Activated T-helper 1 cell treated with Interleukin-2 at 50 U/mL for 16 hours (primary cell): ENCODE data around the gene INO80D.
"Not testable (repeated sequence)": the region's sequence is repeated elsewhere in the genome, so short reads cannot be mapped to it uniquely, and the experiment has no call there.

ENCODE experiments used
- DNase-seq: peaks from one replicate; pipeline ENCODE4 v3.0.0-alpha.2; 2020; ENCODE audit warnings: low read depth

Gene INO80D

GRCh38 chr2:206028101-206028500 lies 57.9 kb downstream of the INO80D start:
- no peak for DNase-seq

- no peak for DNase-seq
Measured at GRCh38 chr2:206023183-206023582, 62.8 kb downstream of the INO80D start.

- DNase-seq = no peak
Measured at GRCh38 chr2:206020171-206020570, 65.8 kb downstream of the INO80D start.

- DNase-seq = not testable (repeated sequence)
Measured at GRCh38 chr2:206015746-206016145, 70.2 kb downstream of the INO80D start.

- no peak for DNase-seq
Measured at GRCh38 chr2:206011795-206012194, 74.2 kb downstream of the INO80D start.

- DNase-seq = no peak
Measured at GRCh38 chr2:206011018-206011614, 74.9 kb downstream of the INO80D start.

- no peak for DNase-seq
Measured at GRCh38 chr2:206004004-206004693, 81.8 kb downstream of the INO80D start.

GRCh38 chr2:206002440-206002839 lies 83.5 kb downstream of the INO80D start:
- DNase-seq = no peak

GRCh38 chr2:206001912-206002311 lies 84.1 kb downstream of the INO80D start:
- no peak for DNase-seq

- no peak for DNase-seq
Measured at GRCh38 chr2:206000776-206001175, 85.2 kb downstream of the INO80D start.

- DNase-seq = no peak
Measured at GRCh38 chr2:205998583-205998982, 87.4 kb downstream of the INO80D start.

GRCh38 chr2:205996161-205996560 lies 89.8 kb downstream of the INO80D start:
- DNase-seq = no peak

- no peak for DNase-seq
Measured at GRCh38 chr2:205995260-205995659, 90.7 kb downstream of the INO80D start.

GRCh38 chr2:205994344-205994743 lies 91.6 kb downstream of the INO80D start:
- DNase-seq = no peak

GRCh38 chr2:205990104-205990503 lies 95.9 kb downstream of the INO80D start:
- no peak for DNase-seq

- DNase-seq = no peak
Measured at GRCh38 chr2:205989271-205990071, 96.5 kb downstream of the INO80D start.

- not testable (repeated sequence) for DNase-seq
Measured at GRCh38 chr2:205988681-205989080, 97.3 kb downstream of the INO80D start.

GRCh38 chr2:205988274-205988673 lies 97.7 kb downstream of the INO80D start:
- DNase-seq = no peak

- not testable (repeated sequence) for DNase-seq
Measured at GRCh38 chr2:205986334-205986733, 99.6 kb downstream of the INO80D start.

GRCh38 chr2:205984381-205984780 lies 101.6 kb downstream of the INO80D start:
- DNase-seq = no peak

GRCh38 chr2:205982776-205983327 lies 103.1 kb downstream of the INO80D start:
- DNase-seq = no peak

GRCh38 chr2:205978728-205979127 lies 107.2 kb downstream of the INO80D start:
- DNase-seq = not testable (repeated sequence)

- not testable (repeated sequence) for DNase-seq
Measured at GRCh38 chr2:205977699-205978098, 108.3 kb downstream of the INO80D start.
